ENCODE measurements around the gene FANCL. TPM values are rescaled to one million over a fixed set of nuclear protein-coding genes. Genes with fewer than 3 reads are reported as not detected.
"Not testable (repeated sequence)": the region's sequence is repeated elsewhere in the genome, so short reads cannot be mapped to it uniquely, and the experiment has no call there.

FANCL gene
- 43.3 and 46.8 TPM in 2 replicates for total RNA-seq (2014; rRNA removed; shearing (Covaris generic))

- Histone ChIP-seq H3K27me3 (ENCODE audit: control insufficient read depth, insufficient read depth, low read length) (no peaks in the 10 kb centered on the region), H3K36me3 (replicated peaks; ENCODE audit: control insufficient read depth, insufficient read depth, low read length) (no peaks in the 10 kb centered on the region), H3K4me3 (ENCODE audit: insufficient read depth, low read depth, low read length) (peak within 1 kb of the TSS; percentile 71)
- peak; percentile 87 for DNase-seq
These were observed at the start of gene FANCL for GRCh38 chr2:58240670-58241545. TSS of gene FANCL (minus strand) at chr2:58241325. CDS start at chr2:58241313, 12 bp downstream.

GRCh38 chr2:58289029-58289428 lies 47.9 kb upstream of the FANCL start:
- H3K4me3 ChIP-seq (ENCODE audit: insufficient read depth, low read depth, low read length), result no peak overlapping the region
- H3K27me3 ChIP-seq (ENCODE audit: control insufficient read depth, insufficient read depth, low read length), result no peaks in the 10 kb centered on the region
- no peak for DNase-seq
- no peaks in the 10 kb centered on the region for H3K36me3 ChIP-seq (replicated peaks; ENCODE audit: control insufficient read depth, insufficient read depth, low read length)

- no peak overlapping the region for H3K4me3 ChIP-seq (ENCODE audit: insufficient read depth, low read depth, low read length)
- H3K27me3 ChIP-seq (ENCODE audit: control insufficient read depth, insufficient read depth, low read length), result no peaks in the 10 kb centered on the region
- no peak for DNase-seq
These were observed 42.8 kb upstream of the FANCL start for GRCh38 chr2:58283931-58284330.

GRCh38 chr2:58275144-58275543 lies 34.0 kb upstream of the FANCL start:
- not testable (repeated sequence) for H3K4me3 ChIP-seq (ENCODE audit: insufficient read depth, low read depth, low read length); H3K36me3 ChIP-seq (replicated peaks; ENCODE audit: control insufficient read depth, insufficient read depth, low read length); DNase-seq; H3K27me3 ChIP-seq (ENCODE audit: control insufficient read depth, insufficient read depth, low read length)

More at GRCh38 chr2:58283931-58284330, 42.8 kb upstream of the FANCL start:
- no peaks in the 10 kb centered on the region for H3K36me3 ChIP-seq (replicated peaks; ENCODE audit: control insufficient read depth, insufficient read depth, low read length)

GRCh38 chr2:58271826-58272225 lies 30.7 kb upstream of the FANCL start:
- H3K36me3 ChIP-seq (replicated peaks; ENCODE audit: control insufficient read depth, insufficient read depth, low read length), result no peaks in the 10 kb centered on the region
- no peak overlapping the region for H3K4me3 ChIP-seq (ENCODE audit: insufficient read depth, low read depth, low read length)
- DNase-seq, result no peak
- no peaks in the 10 kb centered on the region for H3K27me3 ChIP-seq (ENCODE audit: control insufficient read depth, insufficient read depth, low read length)

- DNase-seq, result no peak
- no peaks in the 10 kb centered on the region for H3K27me3 ChIP-seq (ENCODE audit: control insufficient read depth, insufficient read depth, low read length)
These were observed 27.6 kb upstream of the FANCL start for GRCh38 chr2:58268685-58269084.

GRCh38 chr2:58266211-58266610 lies 25.1 kb upstream of the FANCL start:
- Histone ChIP-seq H3K36me3 (replicated peaks; ENCODE audit: control insufficient read depth, insufficient read depth, low read length) (no peaks in the 10 kb centered on the region), H3K4me3 (ENCODE audit: insufficient read depth, low read depth, low read length) (no peak overlapping the region), H3K27me3 (ENCODE audit: control insufficient read depth, insufficient read depth, low read length) (no peaks in the 10 kb centered on the region)
- no peak for DNase-seq

More at GRCh38 chr2:58268685-58269084, 27.6 kb upstream of the FANCL start:
- no peak overlapping the region for H3K4me3 ChIP-seq (ENCODE audit: insufficient read depth, low read depth, low read length)
- H3K36me3 ChIP-seq (replicated peaks; ENCODE audit: control insufficient read depth, insufficient read depth, low read length), result no peaks in the 10 kb centered on the region

DNA sequence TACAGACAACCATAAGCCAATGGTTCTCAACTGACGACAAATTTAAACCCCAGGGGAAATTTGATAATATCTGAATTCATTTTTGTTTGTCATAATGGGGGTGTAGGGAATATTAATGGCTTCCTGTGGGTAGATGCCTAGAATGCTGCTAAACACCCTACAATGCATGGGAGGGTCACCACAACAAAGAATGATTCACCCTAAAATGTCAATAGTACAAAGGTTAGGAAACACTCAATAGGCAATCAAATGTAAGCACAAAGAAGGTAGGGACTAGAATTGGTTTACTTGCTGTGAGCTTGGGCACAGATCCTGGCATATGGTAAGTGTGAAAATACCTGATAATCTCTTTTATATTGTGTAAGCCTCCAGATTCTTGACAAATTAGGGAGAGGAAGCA lies 20.1 kb upstream of the FANCL start:
- Histone ChIP-seq H3K36me3 (replicated peaks; ENCODE audit: control insufficient read depth, insufficient read depth, low read length) (no peaks in the 10 kb centered on the region; the same call in 1 of the 2 replicates), H3K27me3 (ENCODE audit: control insufficient read depth, insufficient read depth, low read length) (no peaks in the 10 kb centered on the region), H3K4me3 (ENCODE audit: insufficient read depth, low read depth, low read length) (no peak overlapping the region)
- no peak for DNase-seq

DNA sequence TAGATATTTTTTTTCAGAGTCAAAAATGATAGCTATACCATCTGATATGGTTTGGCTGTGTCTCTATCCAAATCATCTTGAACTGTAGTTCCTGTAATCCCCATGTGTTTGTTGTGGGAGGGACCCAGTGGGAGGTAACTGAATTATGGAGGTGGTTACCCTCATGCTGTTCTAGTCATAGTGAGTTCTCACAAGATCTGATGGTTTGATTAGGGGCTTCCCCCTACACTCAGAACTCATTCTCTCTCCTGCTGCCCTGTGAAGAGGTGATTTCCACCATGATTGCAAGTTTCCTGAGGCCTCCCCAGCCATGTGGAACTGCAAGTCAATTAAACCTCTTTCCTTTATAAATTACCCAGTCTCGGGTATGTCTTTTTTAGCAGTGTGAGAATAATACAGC lies 17.3 kb upstream of the FANCL start:
- DNase-seq; H3K4me3 ChIP-seq (ENCODE audit: insufficient read depth, low read depth, low read length); H3K36me3 ChIP-seq (replicated peaks; ENCODE audit: control insufficient read depth, insufficient read depth, low read length); H3K27me3 ChIP-seq (ENCODE audit: control insufficient read depth, insufficient read depth, low read length): not testable (repeated sequence)

- H3K36me3 ChIP-seq (replicated peaks; ENCODE audit: control insufficient read depth, insufficient read depth, low read length); H3K4me3 ChIP-seq (ENCODE audit: insufficient read depth, low read depth, low read length); DNase-seq; H3K27me3 ChIP-seq (ENCODE audit: control insufficient read depth, insufficient read depth, low read length): not testable (repeated sequence)
These were observed 10.4 kb upstream of the FANCL start for GRCh38 chr2:58251331-58252201.

DNA sequence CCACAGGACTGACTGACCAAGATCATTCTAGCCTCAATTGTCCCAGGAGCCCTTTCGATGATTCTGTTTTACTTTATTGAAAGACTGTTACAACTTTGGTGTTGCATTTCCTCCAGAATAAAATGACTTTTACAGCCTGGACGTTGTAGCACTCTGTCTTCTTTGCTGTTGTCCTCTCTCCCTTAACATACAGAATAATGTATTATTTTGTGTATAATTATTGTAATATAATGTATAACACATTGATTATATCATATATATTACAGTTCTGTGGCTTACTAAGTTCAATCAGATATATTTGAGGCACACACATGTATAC lies 380 bp upstream of the FANCL start:
- Histone ChIP-seq H3K4me3 (ENCODE audit: insufficient read depth, low read depth, low read length) (peak overlapping the region; percentile 71; the same call in 1 of the 2 replicates), H3K36me3 (replicated peaks; ENCODE audit: control insufficient read depth, insufficient read depth, low read length) (no peaks in the 10 kb centered on the region), H3K27me3 (ENCODE audit: control insufficient read depth, insufficient read depth, low read length) (no peaks in the 10 kb centered on the region)
- no peak for DNase-seq

- Histone ChIP-seq H3K36me3 (replicated peaks; ENCODE audit: control insufficient read depth, insufficient read depth, low read length) (no peaks in the 10 kb centered on the region), H3K4me3 (ENCODE audit: insufficient read depth, low read depth, low read length) (no peak overlapping the region), H3K27me3 (ENCODE audit: control insufficient read depth, insufficient read depth, low read length) (no peaks in the 10 kb centered on the region)
- DNase-seq, result no peak
These were observed 1.7 kb downstream of the FANCL start for GRCh38 chr2:58239243-58239925.

- Histone ChIP-seq H3K27me3 (ENCODE audit: control insufficient read depth, insufficient read depth, low read length) (no peaks in the 10 kb centered on the region), H3K36me3 (replicated peaks; ENCODE audit: control insufficient read depth, insufficient read depth, low read length) (no peaks in the 10 kb centered on the region), H3K4me3 (ENCODE audit: insufficient read depth, low read depth, low read length) (no peak overlapping the region)
- DNase-seq, result no peak
These were observed 3.4 kb downstream of the FANCL start for GRCh38 chr2:58237741-58238140.

GRCh38 chr2:58235984-58236383 lies 5.1 kb downstream of the FANCL start:
- Histone ChIP-seq H3K27me3 (ENCODE audit: control insufficient read depth, insufficient read depth, low read length) (no peaks in the 10 kb centered on the region), H3K36me3 (replicated peaks; ENCODE audit: control insufficient read depth, insufficient read depth, low read length) (no peaks in the 10 kb centered on the region), H3K4me3 (ENCODE audit: insufficient read depth, low read depth, low read length) (no peak overlapping the region)
- no peak for DNase-seq

All from H7 (cell line).